Neural cell (in vitro differentiated cells): ENCODE results near the gene NPAS3.

Experiments used
- EP300 ChIP-seq: fragments of 450-650 bp; conservative IDR thresholded peaks from 2 replicates; pipeline ENCODE4 v1.6.1; 2014; ENCODE audit warnings: antibody characterized with exemption, mild to moderate bottlenecking, moderate library complexity; ENCODE audit not compliant: poor library complexity, severe bottlenecking
- EZH2 ChIP-seq: fragments of 200-600, 300-800 bp; shearing (Covaris generic), sonication (generic); IDR thresholded peaks from 2 replicates; pipeline ENCODE4 v1.6.1; 2014; ENCODE audit warnings: antibody characterized with exemption, low read length, borderline replicate concordance, mild to moderate bottlenecking; ENCODE audit not compliant: insufficient read depth, poor library complexity, severe bottlenecking
- POLR2AphosphoS5 ChIP-seq: IDR thresholded peaks from 2 replicates; pipeline ENCODE4 v1.6.1; 2012
- REST ChIP-seq: IDR thresholded peaks from 2 replicates; pipeline ENCODE4 v1.6.1; 2012; ENCODE audit warnings: borderline replicate concordance
- TF ChIP-seq, protein P1 (sequence below): fragments of 450-650 bp; IDR thresholded peaks from 2 replicates; pipeline ENCODE4 v1.5.1; 2014; ENCODE audit warnings: antibody characterized with exemption, mild to moderate bottlenecking, moderate library complexity; ENCODE audit not compliant: poor library complexity, severe bottlenecking

DNA sequence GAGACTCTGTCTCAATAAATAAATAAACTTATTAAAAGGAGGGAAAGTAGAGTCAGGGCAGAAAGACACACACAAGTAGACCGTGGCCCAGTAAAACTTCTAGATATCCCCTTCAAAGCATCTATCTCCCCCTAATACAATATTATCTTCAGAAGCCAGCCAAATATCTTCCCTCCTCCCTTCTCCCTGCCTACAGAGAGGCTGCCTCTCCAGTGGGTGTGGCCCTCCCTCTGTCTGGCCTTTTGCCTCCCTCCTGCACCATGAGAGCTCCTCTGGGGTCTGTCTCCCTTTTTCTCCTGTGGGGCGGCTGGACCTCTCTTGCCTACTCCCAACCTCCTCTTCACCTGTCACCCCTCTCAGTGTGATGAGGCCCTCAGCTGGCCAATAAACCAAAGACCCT, 873.0 kb downstream of the NPAS3 start:
- TF ChIP-seq EZH2, result no peak
- no peak for TF ChIP-seq EP300
- TF ChIP-seq POLR2AphosphoS5, result no peak
- TF ChIP-seq, protein P1, sequence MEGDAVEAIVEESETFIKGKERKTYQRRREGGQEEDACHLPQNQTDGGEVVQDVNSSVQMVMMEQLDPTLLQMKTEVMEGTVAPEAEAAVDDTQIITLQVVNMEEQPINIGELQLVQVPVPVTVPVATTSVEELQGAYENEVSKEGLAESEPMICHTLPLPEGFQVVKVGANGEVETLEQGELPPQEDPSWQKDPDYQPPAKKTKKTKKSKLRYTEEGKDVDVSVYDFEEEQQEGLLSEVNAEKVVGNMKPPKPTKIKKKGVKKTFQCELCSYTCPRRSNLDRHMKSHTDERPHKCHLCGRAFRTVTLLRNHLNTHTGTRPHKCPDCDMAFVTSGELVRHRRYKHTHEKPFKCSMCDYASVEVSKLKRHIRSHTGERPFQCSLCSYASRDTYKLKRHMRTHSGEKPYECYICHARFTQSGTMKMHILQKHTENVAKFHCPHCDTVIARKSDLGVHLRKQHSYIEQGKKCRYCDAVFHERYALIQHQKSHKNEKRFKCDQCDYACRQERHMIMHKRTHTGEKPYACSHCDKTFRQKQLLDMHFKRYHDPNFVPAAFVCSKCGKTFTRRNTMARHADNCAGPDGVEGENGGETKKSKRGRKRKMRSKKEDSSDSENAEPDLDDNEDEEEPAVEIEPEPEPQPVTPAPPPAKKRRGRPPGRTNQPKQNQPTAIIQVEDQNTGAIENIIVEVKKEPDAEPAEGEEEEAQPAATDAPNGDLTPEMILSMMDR, result no peak
- TF ChIP-seq REST, result no peak
